ENCODE measurements around the gene HLA-DPB1. TPM values are rescaled to one million over a fixed set of nuclear protein-coding genes. Genes with fewer than 3 reads are reported as not detected.
"Not testable (repeated sequence)": the region's sequence is repeated elsewhere in the genome, so short reads cannot be mapped to it uniquely, and the experiment has no call there.

HLA-DPB1 gene
- total RNA-seq, 4 donors from 2014 or later, result 33.8 to 44.7 (median 41.0) TPM

DNA sequence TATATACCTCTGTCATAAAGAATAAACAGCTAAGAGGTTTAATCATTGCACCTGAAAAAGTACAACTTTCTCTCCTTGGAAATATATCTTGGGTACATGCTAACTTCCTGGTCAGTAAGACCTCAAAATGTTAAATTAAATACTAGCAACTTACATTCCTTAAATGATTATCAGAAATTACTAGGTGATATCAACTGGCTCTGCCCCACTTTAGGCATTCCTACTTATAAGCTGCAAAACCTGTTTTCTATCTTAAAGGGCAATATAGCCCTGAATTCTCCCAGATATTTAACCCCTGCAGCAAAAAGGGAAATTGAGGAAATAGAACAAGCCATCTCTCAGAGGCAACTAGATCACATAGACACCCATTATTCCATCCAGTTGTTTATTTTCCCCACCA is 23.2 kb upstream of the HLA-DPB1 start:
- no peak for TF ChIP-seq POLR2A (IDR thresholded peaks at IDR 0.05)
- TF ChIP-seq, protein P1, sequence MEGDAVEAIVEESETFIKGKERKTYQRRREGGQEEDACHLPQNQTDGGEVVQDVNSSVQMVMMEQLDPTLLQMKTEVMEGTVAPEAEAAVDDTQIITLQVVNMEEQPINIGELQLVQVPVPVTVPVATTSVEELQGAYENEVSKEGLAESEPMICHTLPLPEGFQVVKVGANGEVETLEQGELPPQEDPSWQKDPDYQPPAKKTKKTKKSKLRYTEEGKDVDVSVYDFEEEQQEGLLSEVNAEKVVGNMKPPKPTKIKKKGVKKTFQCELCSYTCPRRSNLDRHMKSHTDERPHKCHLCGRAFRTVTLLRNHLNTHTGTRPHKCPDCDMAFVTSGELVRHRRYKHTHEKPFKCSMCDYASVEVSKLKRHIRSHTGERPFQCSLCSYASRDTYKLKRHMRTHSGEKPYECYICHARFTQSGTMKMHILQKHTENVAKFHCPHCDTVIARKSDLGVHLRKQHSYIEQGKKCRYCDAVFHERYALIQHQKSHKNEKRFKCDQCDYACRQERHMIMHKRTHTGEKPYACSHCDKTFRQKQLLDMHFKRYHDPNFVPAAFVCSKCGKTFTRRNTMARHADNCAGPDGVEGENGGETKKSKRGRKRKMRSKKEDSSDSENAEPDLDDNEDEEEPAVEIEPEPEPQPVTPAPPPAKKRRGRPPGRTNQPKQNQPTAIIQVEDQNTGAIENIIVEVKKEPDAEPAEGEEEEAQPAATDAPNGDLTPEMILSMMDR (IDR thresholded peaks at IDR 0.05), result no peak
- no peak for DNase-seq
- Histone ChIP-seq H3K4me1 (no peaks in the 10 kb centered on the region), H3K27me3 (no peaks in the 10 kb centered on the region), H3K9me3 (no peaks in the 10 kb centered on the region), H3K36me3 (no peaks in the 10 kb centered on the region), H3K27ac (no peak overlapping the region), H3K4me3 (replicated peaks in 1 of 3) (no peak overlapping the region)
- intact Hi-C loops (cut with DNase I), result no loop called here

DNA sequence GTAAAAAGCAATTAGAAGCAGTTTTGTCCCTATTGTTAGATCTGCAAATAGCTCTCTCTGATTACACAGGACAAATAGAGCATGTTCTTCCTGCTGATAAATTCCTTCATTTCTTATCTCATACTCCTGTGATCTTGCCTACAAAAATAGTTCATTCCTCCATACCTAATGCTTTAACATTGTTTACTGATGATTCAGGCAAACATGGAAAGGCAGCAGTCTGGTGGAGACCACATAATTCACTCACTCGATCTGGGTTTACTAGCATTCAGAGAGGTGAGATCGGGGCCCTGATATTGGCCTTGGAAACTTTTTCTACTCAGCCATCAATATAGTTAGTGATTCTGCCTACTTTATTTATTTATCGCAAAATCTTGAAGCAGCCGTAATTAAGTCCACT is 22.6 kb upstream of the HLA-DPB1 start:
- Histone ChIP-seq H3K27ac (no peak overlapping the region), H3K27me3 (no peaks in the 10 kb centered on the region), H3K9me3 (no peaks in the 10 kb centered on the region), H3K4me1 (no peaks in the 10 kb centered on the region), H3K36me3 (no peaks in the 10 kb centered on the region), H3K4me3 (replicated peaks in 1 of 3) (no peak overlapping the region)
- DNase-seq, result no peak
- 48 to 69% methylated on average over 4 of the region's 4 CpGs for WGBS, 2 donors
- no peak for TF ChIP-seq POLR2A (IDR thresholded peaks at IDR 0.05)
- TF ChIP-seq, protein P1 (IDR thresholded peaks at IDR 0.05), result no peak
- intact Hi-C loops (cut with DNase I), result no loop called here

DNA sequence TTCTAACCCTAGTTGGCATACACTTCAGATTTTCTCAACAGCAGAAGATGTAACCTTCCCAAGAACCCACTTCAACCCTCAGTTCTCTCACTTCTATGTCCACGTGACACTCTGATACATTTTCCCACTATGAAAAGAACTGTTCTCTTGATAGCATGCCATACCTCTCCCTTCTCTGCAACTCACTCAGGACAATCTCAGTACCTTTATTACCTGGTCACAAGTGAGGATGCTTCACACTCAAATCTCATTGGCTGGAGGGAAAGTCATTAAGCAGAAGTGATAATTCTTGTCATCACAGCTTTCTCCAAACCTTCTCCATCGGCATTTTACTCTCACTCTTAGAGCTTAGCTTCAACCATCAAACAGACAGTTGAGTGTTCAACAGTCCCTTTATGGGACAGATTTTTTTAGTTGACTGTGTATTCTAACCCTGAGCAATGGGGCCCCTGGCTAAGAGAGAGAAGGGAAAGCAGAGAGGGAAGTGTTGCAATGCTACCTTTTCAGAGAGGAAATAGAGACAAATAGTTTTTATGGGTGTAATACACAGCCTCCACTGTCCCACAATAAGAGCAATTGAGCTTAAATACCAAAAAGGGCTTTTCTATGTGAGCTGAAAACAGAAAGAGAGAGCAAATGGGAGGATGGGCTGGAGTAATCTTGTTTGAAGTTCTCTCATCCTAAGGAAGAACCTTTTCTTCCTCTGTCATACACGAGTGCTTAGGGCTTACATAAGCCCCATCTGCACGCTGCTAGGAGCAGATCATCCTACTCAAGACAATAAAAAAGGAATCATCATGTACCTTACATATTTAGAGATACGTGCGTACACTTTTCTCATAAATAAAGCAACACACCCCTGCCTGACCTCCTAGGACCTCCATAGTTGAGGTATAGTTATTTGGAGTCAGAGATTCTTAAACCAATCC is 18.3 kb upstream of the HLA-DPB1 start:
- H3K27ac ChIP-seq, result no peak overlapping the region
- 58 to 63% methylated on average over 6 of the region's 6 CpGs for WGBS, 2 donors

DNA sequence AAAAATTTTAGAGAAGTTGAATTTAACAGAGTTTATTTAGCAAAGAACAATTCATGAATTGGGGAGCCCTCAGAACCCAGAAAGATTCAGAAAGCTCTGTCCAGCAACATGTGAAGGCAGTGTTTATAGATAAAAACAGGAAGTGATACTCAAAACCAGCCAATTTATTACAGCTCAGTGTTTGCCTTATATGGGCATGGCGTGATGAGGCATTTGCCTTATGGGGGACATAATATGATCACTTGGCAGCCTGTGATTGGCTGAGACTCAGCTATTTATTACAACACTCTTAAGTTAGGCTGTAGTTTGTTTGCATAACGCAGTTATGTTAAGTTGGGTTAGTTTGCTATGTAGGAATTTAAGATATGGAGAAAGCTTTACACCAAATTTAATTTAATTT is 13.8 kb upstream of the HLA-DPB1 start:
- Histone ChIP-seq H3K4me3 (replicated peaks in 1 of 3) (no peak overlapping the region), H3K9me3 (no peaks in the 10 kb centered on the region), H3K36me3 (no peaks in the 10 kb centered on the region), H3K4me1 (no peaks in the 10 kb centered on the region), H3K27ac (no peak overlapping the region), H3K27me3 (no peaks in the 10 kb centered on the region)
- no peak for DNase-seq
- intact Hi-C loops (cut with DNase I), result no loop called here
- no peak for TF ChIP-seq POLR2A (IDR thresholded peaks at IDR 0.05)
- TF ChIP-seq, protein P1 (IDR thresholded peaks at IDR 0.05), result no peak
- WGBS, 2 donors, result 85 to 95% methylated on average over 2 of the region's 2 CpGs

More for the DNA sequence above, 18.3 kb upstream of the HLA-DPB1 start:
- TF ChIP-seq, protein P1 (IDR thresholded peaks at IDR 0.05), result no peak
- TF ChIP-seq POLR2A (IDR thresholded peaks at IDR 0.05), result no peak
- intact Hi-C loops (cut with DNase I), result no loop called here
- H3K9me3 ChIP-seq, result no peaks in the 10 kb centered on the region
- no peaks in the 10 kb centered on the region for H3K4me1 ChIP-seq
- H3K4me3 ChIP-seq (replicated peaks in 1 of 3), result no peak overlapping the region
- H3K36me3 ChIP-seq, result no peaks in the 10 kb centered on the region
- DNase-seq, result no peak
- no peaks in the 10 kb centered on the region for H3K27me3 ChIP-seq

DNA sequence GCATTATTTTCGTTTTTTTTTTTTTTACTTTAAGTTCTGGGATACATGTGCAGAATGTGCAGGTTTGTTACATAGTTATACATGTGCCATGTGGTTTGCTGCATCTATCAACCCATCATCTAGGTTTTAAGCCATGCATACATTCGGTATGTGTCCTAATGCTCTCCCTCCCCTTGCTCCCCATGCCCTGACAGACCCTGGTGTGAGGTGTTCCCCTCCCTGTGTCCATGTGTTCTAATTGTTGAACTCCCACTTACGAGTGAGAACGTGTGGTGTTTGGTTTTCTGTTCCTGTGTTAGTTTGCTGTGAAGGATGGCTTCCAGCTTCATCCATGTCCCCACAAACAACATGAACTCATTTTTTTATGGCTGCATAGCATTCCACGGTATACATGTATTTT is 12.4 kb upstream of the HLA-DPB1 start:
- H3K9me3 ChIP-seq; H3K27me3 ChIP-seq; intact Hi-C loops (cut with DNase I); H3K27ac ChIP-seq; H3K4me1 ChIP-seq; H3K36me3 ChIP-seq; H3K4me3 ChIP-seq (replicated peaks in 1 of 3); DNase-seq: not testable (repeated sequence)
- WGBS, 2 donors, result 75 to 78% methylated on average over 5 of the region's 5 CpGs

Data from thyroid gland (tissue), 4 donors.